K562 (cell line): ENCODE measurements around the gene PLAAT4. TPM values are rescaled to one million over a fixed set of nuclear protein-coding genes. Genes with fewer than 3 reads are reported as not detected.

Experiments used
- ARHGAP35 ChIP-seq: fragments of 450-650 bp; IDR thresholded peaks from 2 replicates; pipeline ENCODE4 v1.6.1; 2018; ENCODE audit not compliant: partially characterized antibody
- CEBPG ChIP-seq, 3 experiments: fragments of 200-800 bp in 1 of 3; sonication (Bioruptor generic) in 1 of 3; sonication (generic) in 1 of 3; formaldehyde crosslinking in 1 of 3; IDR thresholded peaks in 2 of 3; conservative IDR thresholded peaks in 1 of 3; 2 replicates each; pipeline versions ENCODE4 v1.6.1 to v1.8.0; 2016 to 2022; ENCODE audit warnings: missing compliant biosample characterization in 2 of 3, missing genetic modification characterization in 2 of 3, mild to moderate bottlenecking in 1 of 3, missing genetic modification reagents in 1 of 3
- CHAMP1 ChIP-seq: fragments of 450-650 bp; IDR thresholded peaks from 2 replicates; pipeline ENCODE4 v1.6.1; 2016; ENCODE audit warnings: mild to moderate bottlenecking
- DEAF1 ChIP-seq: fragments of 450-650 bp; formaldehyde crosslinking; IDR thresholded peaks from 2 replicates; pipeline ENCODE4 v1.4.0; 2020; ENCODE audit warnings: mild to moderate bottlenecking, moderate library complexity
- HMGXB4 ChIP-seq: sonication (generic); formaldehyde crosslinking; IDR thresholded peaks from 2 replicates; pipeline ENCODE4 v1.8.1; 2023; ENCODE audit warnings: mild to moderate bottlenecking, missing genetic modification reagents
- MAX ChIP-seq: sonication (generic); formaldehyde crosslinking; IDR thresholded peaks from 2 replicates; pipeline ENCODE4 v1.9.0; 2022; ENCODE audit warnings: mild to moderate bottlenecking, missing genetic modification reagents
- NR4A1 ChIP-seq, 2 experiments: fragments of 250-450 bp in 1 of 2; fragments of 450-650 bp in 1 of 2; sonication (Bioruptor Pico) in 1 of 2; IDR thresholded peaks; 2 replicates each; pipeline versions ENCODE4 v1.4.0 to v1.6.1; 2016 to 2020; ENCODE audit warnings: mild to moderate bottlenecking in 2 of 2, missing compliant biosample characterization in 1 of 2, missing genetic modification characterization in 1 of 2, moderate library complexity in 1 of 2
- PATZ1 ChIP-seq: fragments of 250-450 bp; sonication (Bioruptor Pico); IDR thresholded peaks from 2 replicates; pipeline ENCODE4 v1.5.0; 2020; ENCODE audit warnings: mild to moderate bottlenecking, borderline replicate concordance
- PHF8 ChIP-seq: fragments of 200-600 bp; sonication (generic); IDR thresholded peaks from 2 replicates; pipeline ENCODE4 v1.6.1; 2012; ENCODE audit warnings: mixed run types, mild to moderate bottlenecking, inconsistent platforms, low read length, moderate library complexity, borderline replicate concordance
- RNF2 ChIP-seq: sonication (generic); IDR thresholded peaks from 2 replicates; pipeline ENCODE4 v1.6.1; 2016
- SMAD2 ChIP-seq: fragments of 150-350 bp; IDR thresholded peaks from 2 replicates; pipeline ENCODE4 v1.6.1; 2014; ENCODE audit warnings: low read depth, mild to moderate bottlenecking, low read length
- THAP7 ChIP-seq: fragments of 250-450 bp; sonication (Bioruptor Pico); IDR thresholded peaks from 2 replicates; pipeline ENCODE4 v1.5.0; 2021
- THRB ChIP-seq: fragments of 450-650 bp; formaldehyde crosslinking; conservative IDR thresholded peaks from 2 replicates; pipeline ENCODE4 v1.4.0; 2022; ENCODE audit warnings: mild to moderate bottlenecking, missing genetic modification characterization
- ZFPM2 ChIP-seq: fragments of 250-450 bp; sonication (Bioruptor Pico); IDR thresholded peaks from 2 replicates; pipeline ENCODE4 v1.5.1; 2022; ENCODE audit warnings: mild to moderate bottlenecking
- ZNF77 ChIP-seq: fragments of 250-450 bp; sonication (Bioruptor Pico); IDR thresholded peaks from 2 replicates; pipeline ENCODE4 v1.5.0; 2020
- polyA plus RNA-seq, 8 experiments: library from polyadenylated mRNA; depleted of rRNA in 4 of 8; stranded (reverse) in 5 of 8; unstranded in 3 of 8; fragments of >200 nt; fragmentation: Nextera tagmentation in 2 of 8; fragmentation: Illumina TruSeq in 1 of 8; extraction: Ambion mirVana in 2 of 8; extraction: Trizol in 1 of 8; gene quantifications; 2 replicates each; pipeline versions ENCODE4 v1.2.1 to v1.2.3, GENCODE V29; 2011 to 2014; ENCODE audit warnings: inconsistent platforms in 1 of 8, missing spikeins in 1 of 8
- total RNA-seq, 7 experiments: library from RNA; depleted of rRNA in 6 of 7; stranded (reverse); fragments of >200 nt in 6 of 7; fragmentation: Illumina TruSeq in 2 of 7; extraction: Trizol in 2 of 7; gene quantifications; 2 replicates each; pipeline versions ENCODE4 v1.2.1 to v1.2.3, GENCODE V29; 2011 to 2021; ENCODE audit warnings: low replicate concordance in 1 of 7

Gene PLAAT4
- total and polyA plus RNA-seq, 9 of the 15 experiments (the other 6 are each of a cell fraction or from before 2014, with no cell fraction given), result 0.54 to 3.0 (median 1.3) TPM; not detected in 1

- TF ChIP-seq MAX (CRISPR knock-in tag), result peak; percentile 75
- TF ChIP-seq THAP7 (CRISPR knock-in tag), result no peak
- peak; percentile 74; the same call in 1 of the 2 replicates for TF ChIP-seq RNF2
- no peak for TF ChIP-seq CEBPG (CRISPR knock-in tag; IDR thresholded peaks at IDR 0.05)
- no peak for TF ChIP-seq CEBPG (tag; conservative IDR thresholded peaks at IDR 0.05 in 1 of 2, IDR thresholded peaks at IDR 0.05 in 1 of 2)
- TF ChIP-seq HMGXB4 (CRISPR knock-in tag), result no peak
- TF ChIP-seq CHAMP1, result no peak
- TF ChIP-seq NR4A1 (CRISPR knock-in tag; IDR thresholded peaks at IDR 0.05), result no peak
- TF ChIP-seq NR4A1 (tag; IDR thresholded peaks at IDR 0.05), result no peak
- TF ChIP-seq DEAF1 (CRISPR knock-in tag), result no peak
- no peak for TF ChIP-seq ZFPM2 (CRISPR knock-in tag)
- no peak for TF ChIP-seq SMAD2
- no peak for TF ChIP-seq THRB (CRISPR knock-in tag)
- no peak for TF ChIP-seq ARHGAP35
- TF ChIP-seq PHF8, result no peak; the same call in 1 of the 2 replicates
- no peak for TF ChIP-seq PATZ1 (CRISPR knock-in tag)
- no peak for TF ChIP-seq ZNF77
Observed at GRCh38 chr11:63505857-63506528, 30.6 kb upstream of the PLAAT4 start, which contains the start of gene LGALS12 (continued).
